DND-41 (cell line): ENCODE measurements around the gene MYO16.

Source experiments
- CTCF ChIP-seq: IDR thresholded peaks from 2 replicates; pipeline ENCODE4 v1.5.1; 2012; ENCODE audit warnings: borderline replicate concordance, low read length, moderate library complexity, mild to moderate bottlenecking; ENCODE audit not compliant: poor library complexity, severe bottlenecking; ENCODE audit errors: extremely low read depth
- EZH2 ChIP-seq: IDR thresholded peaks from 3 replicates; pipeline ENCODE4 v1.6.1; 2012; ENCODE audit warnings: borderline replicate concordance, low read depth, mild to moderate bottlenecking, moderate library complexity, low read length, inconsistent platforms; ENCODE audit not compliant: severe bottlenecking

GRCh38 chr13:109074853-109075252, 445.4 kb downstream of the MYO16 start:
- no peak for TF ChIP-seq CTCF
- no peak for TF ChIP-seq EZH2
